GM18498 (cell line): ENCODE data around the gene NNAT.

ENCODE experiments used
- ATAC-seq: cut with Tn5 transposase; IDR thresholded peaks from one replicate; pipeline ENCODE4 v1.9.1; 2021; ENCODE audit warnings: mild to moderate bottlenecking, moderate library complexity; ENCODE audit not compliant: unreplicated experiment

The NNAT gene

GRCh38 chr20:37501940-37502339, 19.1 kb upstream of the NNAT start:
- no peak for ATAC-seq

DNA sequence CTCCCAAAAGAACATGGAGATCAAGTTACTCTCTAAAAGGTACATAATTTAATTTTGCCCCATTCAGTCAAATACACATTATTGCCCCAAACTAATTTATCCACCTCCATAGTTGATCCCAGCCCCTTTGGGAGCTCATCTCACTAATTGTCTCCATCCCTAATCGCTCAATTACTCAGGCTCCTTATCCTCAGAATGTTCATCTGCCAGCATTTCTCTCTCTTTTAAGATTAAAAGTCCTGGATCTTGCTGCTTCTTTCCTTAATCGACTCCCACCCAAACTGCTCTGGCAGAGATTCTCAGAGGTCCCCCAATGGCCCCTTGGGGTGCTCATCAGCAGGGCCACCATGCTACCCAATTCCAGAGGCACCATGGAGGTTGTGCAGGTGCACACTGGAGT, 18.4 kb upstream of the NNAT start:
- ATAC-seq, result no peak

DNA sequence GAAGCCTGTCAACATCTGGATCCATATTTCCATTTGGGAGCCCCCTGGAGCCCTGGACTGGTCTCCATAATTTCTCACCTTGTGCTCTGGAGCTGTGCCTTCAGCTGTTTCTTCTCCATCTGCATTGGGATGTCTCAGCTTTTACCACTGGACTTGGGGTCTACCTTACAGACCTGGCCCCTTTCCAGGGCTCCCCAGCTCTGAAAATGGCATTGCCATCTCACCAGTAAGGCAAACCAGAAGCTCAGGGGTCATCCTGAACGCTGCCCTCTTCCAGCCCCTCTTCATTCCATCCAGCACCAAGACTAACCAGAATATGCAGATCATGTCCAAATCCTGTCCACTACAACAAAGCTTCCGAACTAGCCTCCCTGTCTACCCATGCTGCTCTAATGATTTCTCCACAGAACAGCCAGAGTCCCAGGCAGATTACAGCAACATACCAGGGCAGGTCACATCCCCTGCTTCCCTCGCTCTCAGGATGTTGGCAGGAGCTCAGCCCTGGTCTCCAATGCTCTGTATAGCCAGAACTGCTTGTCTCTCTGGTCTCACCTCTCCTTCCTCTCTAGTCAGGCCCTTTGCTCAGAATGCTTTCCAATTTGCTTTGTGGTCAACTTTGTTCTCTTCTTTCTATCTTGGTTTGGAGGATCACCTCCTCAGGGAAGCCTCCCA, 17.7 kb upstream of the NNAT start:
- no peak for ATAC-seq

GRCh38 chr20:37504404-37505096, 16.5 kb upstream of the NNAT start:
- no peak for ATAC-seq

DNA sequence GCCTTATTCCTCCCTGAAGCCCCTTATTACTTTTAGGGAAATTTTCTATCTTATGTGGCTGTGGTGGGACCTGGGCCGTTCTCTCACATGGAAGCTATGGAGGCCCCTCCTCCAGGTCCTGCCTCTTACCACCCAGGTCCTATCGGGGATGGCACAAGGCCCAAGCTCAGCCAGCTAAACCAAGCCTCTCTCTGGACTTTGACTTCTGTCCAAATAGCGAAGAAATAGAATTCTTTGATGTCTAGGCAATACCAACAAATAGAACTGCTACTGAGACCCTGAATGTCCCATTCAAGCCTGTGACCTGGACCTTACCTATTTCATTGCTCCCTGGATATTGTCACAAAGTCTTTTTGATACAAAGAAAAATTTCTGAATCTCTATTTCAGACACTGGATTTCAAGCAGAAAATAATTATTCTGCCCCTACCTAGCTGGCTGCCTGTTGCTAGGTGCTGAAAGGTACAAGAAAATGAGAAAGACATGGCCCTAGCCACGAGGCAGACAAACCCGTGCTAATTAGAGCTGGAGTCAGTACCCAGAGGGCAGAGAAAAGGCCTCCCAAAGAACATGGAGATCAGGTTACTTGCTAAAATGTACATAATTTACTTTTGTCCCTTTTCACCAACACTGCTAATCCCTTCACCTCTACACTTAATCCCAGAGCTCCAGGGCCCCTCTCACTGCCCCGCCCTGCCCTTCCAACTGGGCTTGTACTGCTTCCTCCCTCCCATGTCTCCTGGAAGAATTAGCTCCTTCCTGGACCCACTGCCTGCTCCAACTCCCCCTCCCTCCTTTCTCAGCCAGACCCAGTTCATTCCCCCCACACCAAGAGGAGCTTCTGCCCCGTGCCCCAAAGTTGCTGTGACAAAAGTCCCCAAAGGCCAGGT, 15.5 kb upstream of the NNAT start:
- no peak for ATAC-seq

DNA sequence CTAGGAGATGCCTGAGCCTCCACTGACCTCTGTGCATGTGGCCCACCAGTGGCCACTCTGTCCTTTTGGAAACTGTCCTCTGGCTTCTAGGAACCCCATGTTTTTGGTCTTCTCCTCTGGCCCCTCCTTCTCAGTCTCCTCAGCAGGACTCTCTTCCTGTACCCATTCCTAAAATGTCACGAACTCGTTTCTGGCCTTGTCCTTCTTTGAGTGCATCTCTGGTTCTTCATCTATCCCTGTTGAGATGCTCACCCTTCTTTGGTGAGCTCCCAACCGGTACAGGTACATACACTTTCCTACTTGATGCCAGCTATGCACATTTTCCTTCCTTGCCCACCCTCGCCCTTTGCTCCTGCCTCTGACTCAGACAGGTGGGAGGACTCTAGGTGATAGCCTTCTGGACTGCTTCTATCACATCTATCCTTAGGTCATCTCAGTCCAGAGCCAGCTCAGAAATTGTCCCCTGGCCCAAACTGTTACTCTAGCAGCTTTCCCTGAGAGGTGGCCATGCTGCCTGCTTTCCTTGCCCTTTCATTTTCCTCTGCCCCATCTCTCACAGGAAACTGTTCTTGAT, 14.8 kb upstream of the NNAT start:
- ATAC-seq, result no peak

DNA sequence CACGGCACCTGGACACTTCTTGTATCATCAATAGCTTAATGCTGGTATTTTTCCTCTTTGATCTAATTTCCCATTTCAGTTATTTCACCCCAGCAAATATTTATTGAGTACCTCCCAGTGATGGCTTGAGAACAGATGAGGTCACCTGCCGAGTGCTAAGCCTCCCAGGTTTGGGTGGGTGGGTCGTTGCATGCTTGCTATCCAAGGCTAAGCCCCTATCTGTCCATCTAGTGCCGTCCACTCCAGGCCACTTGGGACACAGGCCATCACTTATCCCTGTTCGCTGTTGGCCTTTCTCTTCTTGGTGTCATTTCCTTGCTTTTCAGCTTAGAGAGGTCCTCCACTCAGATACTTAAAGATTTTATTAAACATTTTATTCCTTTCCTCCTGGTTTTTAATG, 10.8 kb upstream of the NNAT start:
- no peak for ATAC-seq

GRCh38 chr20:37511610-37512275, 9.3 kb upstream of the NNAT start:
- no peak for ATAC-seq

- no peak for ATAC-seq
Observed at GRCh38 chr20:37513779-37514359, 7.2 kb upstream of the NNAT start.

- no peak for ATAC-seq
Observed at GRCh38 chr20:37515876-37516275, 5.2 kb upstream of the NNAT start.

DNA sequence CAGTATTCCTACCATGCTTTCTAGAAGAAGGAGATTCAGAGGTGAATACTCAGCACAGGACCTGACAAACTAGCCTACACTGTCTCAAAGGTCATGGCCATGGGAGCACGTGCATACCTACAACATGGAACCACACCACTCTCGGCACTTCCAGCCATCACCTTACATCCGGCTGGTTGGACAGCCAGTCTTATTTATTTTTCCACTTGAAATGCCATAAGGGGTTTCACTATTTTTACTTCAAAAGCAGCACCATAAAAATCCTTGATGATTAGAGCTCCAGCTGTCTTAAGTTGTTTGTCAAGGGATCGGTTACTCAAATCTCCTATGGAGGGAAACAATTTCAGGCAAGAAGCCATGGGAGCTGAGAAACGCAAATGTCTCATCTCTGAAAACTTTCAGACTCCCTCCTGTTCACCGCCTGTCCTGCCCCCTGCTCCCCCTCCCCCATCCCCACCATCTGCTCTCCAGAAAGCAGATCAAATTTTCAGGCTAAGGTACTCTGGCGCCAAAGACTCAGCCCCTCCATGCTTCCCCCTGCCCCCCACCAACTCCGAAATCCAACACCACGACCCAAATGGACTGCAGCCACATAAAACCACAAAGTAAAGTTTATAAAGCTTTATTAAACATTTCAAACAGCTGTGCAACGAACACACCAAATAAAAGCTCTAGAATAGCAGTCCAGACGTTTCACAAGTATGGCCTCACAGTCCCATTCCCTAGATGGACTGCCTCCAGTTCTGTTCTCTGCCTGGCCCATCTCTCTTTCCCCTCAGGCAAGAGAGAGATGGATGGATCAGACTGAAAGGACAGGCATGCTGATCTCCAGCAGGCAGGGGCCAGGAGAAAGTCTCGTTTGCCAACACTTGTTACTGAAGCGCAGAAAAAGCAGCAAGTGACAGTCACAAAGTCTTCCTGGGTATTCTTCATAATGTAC, 4.0 kb upstream of the NNAT start:
- ATAC-seq, result no peak

- ATAC-seq, result no peak
Observed at GRCh38 chr20:37518059-37518458, 3.0 kb upstream of the NNAT start.

DNA sequence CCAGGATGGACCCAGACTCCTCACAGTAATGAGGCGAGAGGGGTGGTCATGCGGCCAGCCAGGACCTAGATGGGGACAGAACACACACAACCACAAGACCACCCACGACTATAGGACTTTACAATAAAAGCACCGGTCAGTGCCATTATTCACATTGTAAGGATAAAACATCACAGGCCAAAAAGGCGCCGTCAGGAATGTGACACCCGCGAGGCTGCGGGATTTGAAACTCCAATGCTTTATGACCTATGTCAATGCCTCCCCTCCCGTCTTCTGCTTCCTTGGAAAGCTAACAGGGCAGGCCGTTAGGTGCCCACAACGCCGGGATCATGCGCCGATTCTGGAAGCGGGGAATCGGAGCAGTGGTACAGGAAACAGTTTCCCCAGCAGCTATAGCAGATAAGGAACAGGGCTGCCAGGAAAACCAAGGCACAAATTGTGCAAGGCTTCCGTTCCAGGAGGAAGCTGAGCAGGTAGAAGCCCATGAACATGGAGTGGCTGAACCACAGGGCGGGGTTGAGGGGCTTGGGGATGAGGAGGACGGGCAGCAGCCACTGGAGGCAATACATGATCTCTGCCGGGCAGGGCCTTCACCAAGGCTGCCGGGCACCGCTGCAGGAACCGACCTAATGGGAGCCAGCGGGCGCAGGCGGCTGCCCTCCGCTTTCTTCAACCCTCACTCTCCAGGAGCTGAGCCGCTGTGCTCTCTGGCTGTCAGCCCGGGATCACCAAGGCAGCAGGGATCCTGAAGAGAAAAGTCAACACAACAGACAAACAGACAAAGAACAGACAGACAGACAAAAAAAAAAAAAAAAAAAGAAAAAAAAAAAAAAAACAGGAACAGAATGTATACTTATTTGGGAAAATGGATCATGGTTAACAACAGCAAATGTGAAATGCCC, 2.2 kb upstream of the NNAT start:
- ATAC-seq, result no peak

- ATAC-seq, result no peak
Observed at GRCh38 chr20:37519508-37520418, 1.3 kb upstream of the NNAT start.

DNA sequence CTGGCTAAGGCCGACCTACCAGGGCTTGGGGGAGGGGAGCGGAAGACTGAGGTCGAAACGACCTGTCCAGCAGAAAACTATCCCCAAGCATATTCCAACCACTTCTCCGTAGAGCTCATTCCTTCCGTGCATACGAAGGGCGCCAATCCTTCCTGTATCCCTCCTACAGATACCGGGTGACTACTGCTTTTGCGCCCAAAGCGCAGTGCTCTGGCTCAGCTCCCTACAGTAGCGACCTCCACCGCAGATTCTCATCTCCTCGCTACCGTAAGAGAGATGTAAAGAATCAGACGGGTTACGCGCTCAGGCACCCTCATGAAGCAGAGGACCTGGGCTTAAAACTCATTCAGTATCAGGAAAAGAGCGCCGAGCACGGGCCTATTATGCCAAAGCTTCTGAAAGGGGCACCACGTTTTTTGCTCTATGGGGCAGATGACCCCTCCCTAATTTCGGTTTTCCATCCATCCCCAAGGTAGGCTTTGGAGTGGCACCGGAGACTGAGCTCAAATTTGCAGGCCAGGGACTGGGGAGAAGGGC, 563 bp upstream of the NNAT start:
- ATAC-seq, result no peak

GRCh38 chr20:37522260-37523011, 1.4 kb downstream of the NNAT start:
- ATAC-seq, result no peak
